Fibroblast of lung (primary cell): Measurements from ENCODE around the gene SEMA4D.

Experiments
- EZH2 ChIP-seq: IDR thresholded peaks from 2 replicates; pipeline ENCODE4 v1.5.1; 2012; ENCODE audit warnings: low read length, control low read depth, mild to moderate bottlenecking; ENCODE audit errors: missing control alignments
- TF ChIP-seq, protein P1 (sequence below), 2 donors: IDR thresholded peaks in 1 of 2; conservative IDR thresholded peaks in 1 of 2; 1 replicate in 1 of 2; 2 replicates in 1 of 2; pipeline ENCODE4 v1.5.1; 2011 to 2012; ENCODE audit warnings: low read length in 2 of 2, control low read depth in 1 of 2, inconsistent platforms in 1 of 2, low read depth in 1 of 2, mild to moderate bottlenecking in 1 of 2

DNA sequence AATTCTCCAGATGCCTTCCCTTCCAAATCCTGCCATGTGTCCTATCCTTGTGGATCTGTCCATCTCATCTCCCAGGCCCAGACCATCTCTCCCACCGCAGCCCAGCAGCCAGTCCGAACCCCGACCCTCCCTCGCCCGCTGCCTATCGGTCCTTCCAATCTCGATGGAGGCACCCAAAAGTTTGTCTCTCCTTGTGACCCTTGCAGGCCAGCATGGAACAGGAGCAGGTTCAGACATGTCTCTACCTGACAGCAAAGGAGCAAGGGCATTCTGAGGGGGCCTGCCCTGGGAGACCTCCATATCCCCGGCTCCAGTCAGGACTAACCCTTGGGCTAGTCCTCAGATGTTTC is 51.0 kb downstream of the SEMA4D start:
- TF ChIP-seq, protein P1, sequence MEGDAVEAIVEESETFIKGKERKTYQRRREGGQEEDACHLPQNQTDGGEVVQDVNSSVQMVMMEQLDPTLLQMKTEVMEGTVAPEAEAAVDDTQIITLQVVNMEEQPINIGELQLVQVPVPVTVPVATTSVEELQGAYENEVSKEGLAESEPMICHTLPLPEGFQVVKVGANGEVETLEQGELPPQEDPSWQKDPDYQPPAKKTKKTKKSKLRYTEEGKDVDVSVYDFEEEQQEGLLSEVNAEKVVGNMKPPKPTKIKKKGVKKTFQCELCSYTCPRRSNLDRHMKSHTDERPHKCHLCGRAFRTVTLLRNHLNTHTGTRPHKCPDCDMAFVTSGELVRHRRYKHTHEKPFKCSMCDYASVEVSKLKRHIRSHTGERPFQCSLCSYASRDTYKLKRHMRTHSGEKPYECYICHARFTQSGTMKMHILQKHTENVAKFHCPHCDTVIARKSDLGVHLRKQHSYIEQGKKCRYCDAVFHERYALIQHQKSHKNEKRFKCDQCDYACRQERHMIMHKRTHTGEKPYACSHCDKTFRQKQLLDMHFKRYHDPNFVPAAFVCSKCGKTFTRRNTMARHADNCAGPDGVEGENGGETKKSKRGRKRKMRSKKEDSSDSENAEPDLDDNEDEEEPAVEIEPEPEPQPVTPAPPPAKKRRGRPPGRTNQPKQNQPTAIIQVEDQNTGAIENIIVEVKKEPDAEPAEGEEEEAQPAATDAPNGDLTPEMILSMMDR (conservative IDR thresholded peaks at IDR 0.05 in 1 of 2, IDR thresholded peaks at IDR 0.05 in 1 of 2; ENCODE audit: low read depth in 1 of 2, low read length in 2 of 2), result no peak
- no peak for TF ChIP-seq EZH2
